ENCODE measurements around the gene NPB.

- TF ChIP-seq CTCF (IDR thresholded peaks at IDR 0.05) (no peak), EZH2 (IDR thresholded peaks at IDR 0.05; ENCODE audit: borderline replicate concordance, insufficient read depth, low read depth, low read length, poor library complexity, severe bottlenecking) (no peak)
These were observed 33.0 kb downstream of the NPB start for GRCh38 chr17:81934850-81935708.

Measured in B cell (primary cell).